HUES64 (cell line): Measurements from ENCODE around the gene NF2.

Experiments used
- H3K27ac ChIP-seq: 2 replicates; pipeline ENCODE4 v1.7.0; 2013; ENCODE audit warnings: low read depth, low read length, inconsistent platforms
- H3K27me3 ChIP-seq: 2 replicates; pipeline ENCODE4 v1.6.1; 2013; ENCODE audit warnings: mild to moderate bottlenecking, low read length; ENCODE audit not compliant: insufficient read depth
- H3K36me3 ChIP-seq: 2 replicates; pipeline ENCODE4 v1.6.1; 2013; ENCODE audit warnings: mild to moderate bottlenecking, low read length; ENCODE audit not compliant: insufficient read depth
- H3K4me1 ChIP-seq: 2 replicates; pipeline ENCODE4 v1.6.1; 2013; ENCODE audit warnings: mild to moderate bottlenecking, low read length, moderate library complexity; ENCODE audit not compliant: insufficient read depth
- H3K4me3 ChIP-seq: 2 replicates; pipeline ENCODE4 v1.5.1; 2013; ENCODE audit warnings: mild to moderate bottlenecking, low read length, moderate library complexity
- H3K9ac ChIP-seq: 2 replicates; pipeline ENCODE4 v1.6.1; 2013; ENCODE audit warnings: mild to moderate bottlenecking, low read depth, low read length
- H3K9me3 ChIP-seq: 2 replicates; pipeline ENCODE4 v1.6.1; 2013; ENCODE audit warnings: low read depth, low read length; ENCODE audit not compliant: insufficient read depth
- WGBS: fragments of 150-250, 120-280 bp; methylation state at CpG from one replicate; pipeline ENCODE4 v1.1.7; 2013; ENCODE audit warnings: missing lambda C conversion rate; 5-methylcytosine and 5-hydroxymethylcytosine counted together

The NF2 gene

GRCh38 chr22:29647954-29648737 lies 44.7 kb downstream of the NF2 start:
- Histone ChIP-seq H3K9ac (no peak overlapping the region), H3K36me3 (peaks cover 22% of the 10 kb centered on the region), H3K27ac (no peak overlapping the region), H3K9me3 (no peaks in the 10 kb centered on the region), H3K4me1 (no peaks in the 10 kb centered on the region; the same call in 1 of the 2 replicates), H3K4me3 (no peak overlapping the region), H3K27me3 (no peaks in the 10 kb centered on the region)
- 96% methylated on average over 5 of the region's 6 CpGs for WGBS

DNA sequence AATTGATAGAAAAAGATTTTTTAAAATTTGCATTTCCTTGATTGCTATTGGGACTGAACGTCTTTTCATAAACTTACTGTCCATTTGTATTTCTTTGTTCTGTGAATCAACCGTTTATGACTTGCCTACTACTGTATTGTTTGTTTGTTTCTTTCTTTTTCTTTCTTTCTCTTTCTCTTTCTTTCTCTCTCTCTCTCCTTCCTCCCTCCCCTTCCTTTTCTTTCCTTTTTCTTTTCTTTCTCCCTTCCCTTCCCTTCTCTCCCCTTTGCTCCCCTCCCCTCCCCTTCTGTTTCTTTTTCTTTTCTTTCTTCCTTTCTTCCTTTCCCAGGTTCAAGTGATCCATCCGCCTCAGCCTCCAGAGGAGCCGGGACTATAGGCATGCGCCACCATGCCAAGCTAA lies 46.9 kb downstream of the NF2 start:
- H3K27me3 ChIP-seq: no peaks in the 10 kb centered on the region
- 91% methylated on average over 5 of the region's 5 CpGs for WGBS

DNA sequence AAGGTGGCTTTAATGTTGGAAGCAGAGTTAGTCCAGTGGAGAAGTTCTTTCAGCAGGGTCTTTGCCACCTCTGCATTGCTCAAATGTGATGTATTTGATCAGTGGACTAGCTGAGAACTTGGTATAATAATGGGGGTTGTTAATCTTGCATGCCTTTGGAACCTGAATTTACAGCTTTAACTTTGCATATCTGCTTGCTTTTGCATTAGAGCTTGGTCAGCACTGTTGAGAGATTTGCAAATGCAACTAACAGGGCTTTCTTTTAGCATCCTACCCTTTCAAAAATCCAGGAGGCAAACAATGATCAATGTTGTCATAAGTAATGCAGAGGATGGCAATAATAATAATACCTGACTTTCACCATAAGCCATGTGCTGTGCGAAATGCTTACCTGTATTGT lies 48.2 kb downstream of the NF2 start:
- no peaks in the 10 kb centered on the region; the same call in 1 of the 2 replicates for H3K4me1 ChIP-seq
- 0 out of 2 replicates have a peak, but pooled peaks cover 4% of the 10 kb centered on the region for H3K36me3 ChIP-seq
- H3K9me3 ChIP-seq: no peaks in the 10 kb centered on the region
- H3K4me3 ChIP-seq: no peak overlapping the region
- H3K9ac ChIP-seq: no peak overlapping the region
- H3K27ac ChIP-seq: no peak overlapping the region
- H3K27me3 ChIP-seq: no peaks in the 10 kb centered on the region
- 80% methylated on average over 1 of the region's 1 CpG for WGBS

More for the DNA sequence above, 46.9 kb downstream of the NF2 start:
- no peak overlapping the region for H3K4me3 ChIP-seq
- no peak overlapping the region for H3K27ac ChIP-seq
- H3K9ac ChIP-seq: no peak overlapping the region
- H3K36me3 ChIP-seq: peaks cover 15% of the 10 kb centered on the region; the same call in 1 of the 2 replicates
- H3K9me3 ChIP-seq: no peaks in the 10 kb centered on the region
- no peaks in the 10 kb centered on the region; the same call in 1 of the 2 replicates for H3K4me1 ChIP-seq

DNA sequence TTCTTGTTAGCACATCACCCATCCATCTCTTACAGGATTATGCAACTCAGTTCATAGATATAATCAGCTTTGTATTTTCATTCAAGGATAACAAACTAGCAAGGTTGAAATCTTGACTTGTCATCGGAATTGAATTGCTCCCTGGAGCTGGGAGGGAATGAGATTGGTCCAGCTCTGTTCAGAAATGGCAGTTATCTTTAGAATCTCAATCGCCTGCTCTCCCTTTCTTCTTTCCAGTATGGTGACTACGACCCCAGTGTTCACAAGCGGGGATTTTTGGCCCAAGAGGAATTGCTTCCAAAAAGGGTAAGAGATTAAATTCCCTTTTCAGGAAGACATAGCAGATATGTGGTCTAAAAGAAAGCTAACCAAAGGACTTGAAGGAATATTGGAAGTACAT lies 51.0 kb downstream of the NF2 start:
- no peaks in the 10 kb centered on the region for H3K9me3 ChIP-seq
- H3K4me3 ChIP-seq: no peak overlapping the region
- no peak overlapping the region for H3K9ac ChIP-seq
- 97% methylated on average over 4 of the region's 4 CpGs for WGBS
- no peaks in the 10 kb centered on the region; the same call in 1 of the 2 replicates for H3K4me1 ChIP-seq
- no peak overlapping the region for H3K27ac ChIP-seq
- H3K27me3 ChIP-seq: no peaks in the 10 kb centered on the region
- H3K36me3 ChIP-seq: peaks cover 5% of the 10 kb centered on the region

- Histone ChIP-seq H3K9me3 (no peaks in the 10 kb centered on the region), H3K4me3 (no peak overlapping the region), H3K9ac (no peak overlapping the region), H3K4me1 (no peaks in the 10 kb centered on the region; the same call in 1 of the 2 replicates), H3K27me3 (no peaks in the 10 kb centered on the region), H3K36me3 (peaks cover 5% of the 10 kb centered on the region), H3K27ac (no peak overlapping the region)
- WGBS: 89% methylated on average over 7 of the region's 7 CpGs
Measured at GRCh38 chr22:29654882-29655281, 51.4 kb downstream of the NF2 start.

DNA sequence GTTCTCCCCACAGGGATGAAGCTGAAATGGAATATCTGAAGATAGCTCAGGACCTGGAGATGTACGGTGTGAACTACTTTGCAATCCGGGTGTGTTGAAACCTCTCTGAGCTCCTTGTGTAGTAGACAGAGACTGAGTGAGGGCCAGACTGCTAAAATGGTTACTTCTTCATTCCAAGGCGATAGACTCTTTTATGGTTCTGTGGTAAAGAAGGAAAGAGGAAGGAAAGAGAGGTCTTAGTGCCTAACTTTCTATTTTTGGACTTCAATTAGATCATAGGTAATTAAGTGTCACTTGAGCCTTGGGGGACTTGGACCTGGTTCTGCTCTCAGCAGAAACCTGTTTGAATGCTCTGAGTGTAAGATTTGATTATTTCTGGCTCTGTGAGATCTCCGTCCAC lies 54.7 kb downstream of the NF2 start:
- peaks cover 27% of the 10 kb centered on the region for H3K36me3 ChIP-seq
- H3K27ac ChIP-seq: no peak overlapping the region
- no peaks in the 10 kb centered on the region for H3K4me1 ChIP-seq
- no peak overlapping the region for H3K9ac ChIP-seq
- no peaks in the 10 kb centered on the region for H3K9me3 ChIP-seq
- H3K4me3 ChIP-seq: no peak overlapping the region
- WGBS: 95% methylated on average over 3 of the region's 4 CpGs
- no peaks in the 10 kb centered on the region for H3K27me3 ChIP-seq

DNA sequence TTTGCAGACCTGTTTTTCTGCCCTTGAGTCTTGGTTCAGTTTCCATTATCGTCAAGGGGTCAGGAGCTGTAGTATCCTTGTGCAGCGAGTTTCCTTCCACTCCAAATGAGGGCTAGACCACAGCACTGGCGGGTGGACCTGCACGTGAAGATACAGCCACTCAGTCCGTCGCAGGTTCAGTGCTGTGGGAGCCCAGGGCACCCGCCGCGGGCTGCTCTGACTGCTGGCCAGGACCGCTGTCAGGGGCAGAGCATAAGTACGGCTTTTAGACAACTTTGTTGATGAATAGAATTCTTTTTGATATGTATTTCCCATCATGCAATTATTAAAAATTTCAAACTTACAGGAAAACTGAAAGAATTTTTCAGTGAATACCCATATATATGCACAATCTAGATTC lies 56.6 kb downstream of the NF2 start:
- H3K27ac ChIP-seq: no peak overlapping the region
- peaks cover 37% of the 10 kb centered on the region for H3K36me3 ChIP-seq
- no peaks in the 10 kb centered on the region for H3K9me3 ChIP-seq
- H3K27me3 ChIP-seq: no peaks in the 10 kb centered on the region
- no peak overlapping the region; the same call in 1 of the 2 replicates for H3K9ac ChIP-seq
- 95% methylated on average over 10 of the region's 11 CpGs for WGBS
- no peak overlapping the region for H3K4me3 ChIP-seq
- no peaks in the 10 kb centered on the region for H3K4me1 ChIP-seq

DNA sequence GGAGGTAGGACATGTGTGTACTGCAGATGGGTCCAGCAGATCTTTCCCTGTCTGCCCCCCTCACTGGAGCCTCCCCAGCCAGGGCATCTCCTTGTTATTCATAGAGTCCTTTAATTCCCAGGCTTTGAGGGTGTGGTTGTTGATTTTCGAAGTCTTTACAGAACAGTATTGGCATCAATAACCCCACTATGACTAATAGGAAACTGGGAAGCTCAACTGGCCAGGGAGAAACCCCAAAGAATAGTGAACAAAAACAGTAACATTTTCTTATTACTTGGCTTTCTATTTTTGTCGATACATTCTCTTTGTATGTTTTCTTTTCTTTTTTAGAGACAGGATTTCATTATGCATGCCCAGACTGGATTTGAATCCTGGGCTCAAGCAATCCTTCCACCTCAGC lies 57.9 kb downstream of the NF2 start:
- WGBS: 94% methylated on average over 2 of the region's 2 CpGs
- H3K27ac ChIP-seq: no peak overlapping the region

DNA sequence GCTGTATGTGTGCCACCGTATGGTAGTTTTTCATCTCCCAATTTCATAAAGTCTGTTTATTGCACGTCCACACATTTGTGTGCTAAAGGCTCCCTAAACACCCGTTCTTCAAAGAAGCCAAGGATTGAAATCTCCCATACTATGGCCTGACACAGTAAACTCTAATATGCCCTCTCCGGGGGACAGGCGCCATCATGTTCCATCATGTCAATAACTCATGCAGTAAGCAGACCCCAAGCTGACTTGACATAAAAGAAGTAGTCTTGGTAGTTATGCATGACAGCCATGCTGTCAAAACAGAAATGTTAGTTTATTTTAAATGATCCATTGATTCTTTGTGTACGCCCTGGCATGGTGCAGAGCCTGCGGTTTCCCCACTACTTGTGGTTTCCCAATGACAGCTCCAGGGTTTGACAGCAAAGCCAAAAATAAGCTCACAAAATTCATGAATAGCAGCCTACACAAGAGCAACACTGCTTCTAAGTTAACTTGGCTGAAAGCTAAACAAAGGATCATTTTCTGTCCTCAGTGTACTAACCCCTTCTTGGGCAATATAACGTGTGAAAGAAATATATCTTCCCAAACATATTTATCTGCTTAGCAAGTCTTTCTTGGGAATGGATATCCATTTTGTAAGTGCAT lies 59.9 kb downstream of the NF2 start:
- no peaks in the 10 kb centered on the region for H3K4me1 ChIP-seq
- H3K9me3 ChIP-seq: no peaks in the 10 kb centered on the region
- H3K9ac ChIP-seq: no peak overlapping the region
- no peak overlapping the region for H3K27ac ChIP-seq
- 94% methylated on average over 8 of the region's 8 CpGs for WGBS
- no peak overlapping the region for H3K4me3 ChIP-seq
- no peaks in the 10 kb centered on the region for H3K27me3 ChIP-seq
- H3K36me3 ChIP-seq: peaks cover 51% of the 10 kb centered on the region

More for the DNA sequence above, 57.9 kb downstream of the NF2 start:
- no peaks in the 10 kb centered on the region for H3K9me3 ChIP-seq
- no peaks in the 10 kb centered on the region for H3K4me1 ChIP-seq
- no peak overlapping the region for H3K4me3 ChIP-seq
- peaks cover 44% of the 10 kb centered on the region for H3K36me3 ChIP-seq
- no peaks in the 10 kb centered on the region for H3K27me3 ChIP-seq
- no peak overlapping the region for H3K9ac ChIP-seq

GRCh38 chr22:29665486-29665885 lies 62.1 kb downstream of the NF2 start:
- no peaks in the 10 kb centered on the region for H3K27me3 ChIP-seq
- no peak overlapping the region for H3K9ac ChIP-seq
- H3K9me3 ChIP-seq: no peaks in the 10 kb centered on the region
- no peak overlapping the region for H3K27ac ChIP-seq
- no peak overlapping the region for H3K4me3 ChIP-seq
- H3K36me3 ChIP-seq: peaks cover 63% of the 10 kb centered on the region
- 95% methylated on average over 6 of the region's 8 CpGs for WGBS
- no peaks in the 10 kb centered on the region for H3K4me1 ChIP-seq

DNA sequence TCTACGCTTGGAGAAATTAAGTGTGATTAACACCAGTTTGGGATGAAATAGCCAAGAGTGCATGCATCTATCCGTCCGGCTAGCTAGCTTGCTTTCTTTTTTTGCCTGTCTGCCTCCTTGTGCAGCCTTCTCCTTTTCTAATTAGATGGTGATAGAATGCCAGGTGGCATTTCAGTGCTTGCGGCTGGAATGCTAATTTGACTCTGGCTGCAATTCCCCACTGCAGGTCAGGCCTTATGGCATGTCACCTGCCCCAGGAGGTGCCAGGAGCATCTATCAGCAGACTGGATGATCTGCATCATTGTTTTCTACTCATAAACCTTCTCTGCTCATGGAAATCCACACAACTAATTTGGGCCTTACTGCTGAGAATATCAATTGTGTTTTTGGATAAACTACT lies 65.2 kb downstream of the NF2 start:
- no peak overlapping the region for H3K27ac ChIP-seq

More for the DNA sequence above, 65.2 kb downstream of the NF2 start:
- 96% methylated on average over 4 of the region's 4 CpGs for WGBS
- Histone ChIP-seq H3K9me3 (no peaks in the 10 kb centered on the region), H3K4me3 (no peak overlapping the region), H3K36me3 (peaks cover 53% of the 10 kb centered on the region), H3K9ac (no peak overlapping the region), H3K27me3 (no peaks in the 10 kb centered on the region), H3K4me1 (no peaks in the 10 kb centered on the region)
